Stimulated activated CD8-positive, alpha-beta memory T cell treated with anti-CD3 and anti-CD28 coated beads, Interleukin-7, amount 100 ng/mL, for 24 hours (primary cell): Measurements from ENCODE around the gene TAF11L3.
"Not testable (repeated sequence)": the region's sequence is repeated elsewhere in the genome, so short reads cannot be mapped to it uniquely, and the experiment has no call there.

Experiments
- DNase-seq: peaks from one replicate; pipeline ENCODE4 v3.0.0-alpha.2; 2020; ENCODE audit warnings: low read depth

Gene TAF11L3

DNA sequence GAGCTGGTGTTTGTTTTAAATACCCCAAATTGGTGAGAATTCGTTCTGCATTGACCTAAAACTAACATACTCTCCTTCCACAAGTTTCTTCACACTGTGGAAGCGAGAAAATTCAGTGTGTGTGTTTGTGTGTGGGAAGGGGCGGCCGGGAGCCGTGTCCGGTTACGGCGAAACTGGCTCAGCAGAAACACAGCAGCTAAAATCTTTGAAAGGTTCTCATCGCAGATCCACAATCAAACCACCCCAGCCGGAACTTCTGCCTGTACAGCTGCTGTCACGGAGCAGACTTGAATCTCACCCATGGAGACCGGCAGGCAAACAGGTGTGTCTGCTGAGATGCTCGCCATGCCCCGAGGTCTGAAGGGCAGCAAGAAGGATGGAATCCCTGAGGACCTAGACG is at the start of gene TAF11L3:
Gene TAF11L3 (plus strand): TSS at position 301 of the 400 bp plus-strand sequence.
- not testable (repeated sequence) for DNase-seq

DNA sequence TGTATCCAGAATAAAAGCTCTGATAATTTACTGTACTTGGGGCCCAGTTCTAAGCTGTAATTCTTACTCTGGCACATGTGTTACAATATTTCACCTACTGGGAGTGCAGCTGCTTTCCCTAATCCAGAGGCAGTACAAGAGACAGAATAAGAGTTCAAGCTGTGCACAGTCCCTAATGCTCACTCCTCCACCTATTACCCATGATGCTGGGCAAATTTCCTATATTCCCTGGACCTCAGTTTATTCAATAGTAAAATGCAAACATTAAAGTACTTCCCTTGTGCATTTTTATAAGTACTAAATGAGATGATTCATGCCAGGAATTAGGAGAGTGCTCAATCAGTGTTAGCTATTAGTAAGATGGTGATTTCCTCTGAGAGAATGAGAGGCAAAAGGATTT is 48.1 kb upstream of the TAF11L3 start:
- DNase-seq: no peak

DNA sequence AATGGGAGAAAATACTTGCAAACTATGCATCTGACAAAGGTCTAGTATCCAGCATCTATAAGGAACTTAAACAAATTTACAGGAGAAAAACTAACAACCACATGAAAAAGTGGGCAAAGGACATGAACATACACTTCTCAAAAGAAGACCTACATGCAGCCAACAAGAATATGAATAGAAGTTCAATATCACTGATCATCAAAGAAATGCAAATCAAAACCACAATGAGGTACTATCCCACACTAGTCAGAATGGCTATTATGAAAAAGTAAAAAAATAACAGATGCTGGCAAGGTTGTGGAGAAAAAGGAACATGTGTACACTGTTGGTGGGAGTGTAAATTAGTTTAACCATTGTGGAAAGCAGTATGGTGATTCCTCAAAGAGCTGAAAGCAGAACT is 43.1 kb upstream of the TAF11L3 start:
- not testable (repeated sequence) for DNase-seq

DNA sequence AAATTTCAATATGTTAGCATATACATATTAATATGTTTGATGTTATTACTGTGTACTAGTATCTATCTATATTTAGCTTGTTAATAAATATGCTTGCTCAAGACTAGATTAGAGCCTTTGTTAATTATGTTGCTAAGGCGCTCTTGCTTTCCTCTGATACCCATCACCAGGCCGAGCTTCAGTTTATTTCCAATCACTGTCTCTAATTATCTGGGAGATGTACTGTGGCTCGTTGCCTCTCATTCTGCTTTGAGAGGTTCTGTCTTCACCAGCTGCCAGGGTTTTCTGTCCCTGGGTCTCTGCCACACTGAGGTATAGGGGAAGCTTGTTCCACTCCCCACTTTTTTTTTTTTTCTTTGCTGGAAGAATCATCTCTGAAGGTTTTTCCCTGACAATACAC is 41.1 kb upstream of the TAF11L3 start:
- DNase-seq: no peak

DNA sequence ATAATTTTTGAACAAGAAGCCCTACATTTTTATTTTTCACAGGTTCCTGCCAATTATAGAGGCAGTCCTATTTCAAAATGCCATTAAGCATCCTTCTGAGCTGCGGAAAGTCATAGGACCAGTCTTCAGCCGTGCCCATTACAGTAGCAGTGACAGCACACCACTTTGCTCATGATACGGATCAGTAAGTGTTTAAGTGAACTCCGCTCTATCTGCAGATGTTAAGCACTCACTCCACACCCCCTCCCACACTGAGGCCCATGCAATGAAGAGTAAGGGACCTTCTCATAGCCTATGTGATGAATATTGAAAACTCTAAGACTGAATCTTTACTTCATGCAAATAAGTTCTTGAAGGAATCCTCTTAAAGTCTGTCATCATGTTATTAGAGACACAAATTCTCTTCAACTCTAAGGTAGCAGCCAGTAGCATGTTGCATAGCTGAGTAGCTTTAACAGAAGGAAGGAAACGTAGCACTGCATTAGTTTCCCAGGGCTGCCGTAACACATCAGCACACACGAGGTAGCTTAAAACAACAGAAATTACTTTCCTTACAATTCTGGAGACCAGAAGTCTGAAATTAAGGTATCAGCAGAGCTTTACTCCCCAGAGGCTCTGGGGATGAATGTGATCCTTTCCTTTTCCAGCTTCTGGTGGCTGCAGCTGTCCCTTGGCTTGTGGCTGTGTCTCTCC is 40.4 kb upstream of the TAF11L3 start:
- no peak for DNase-seq

DNA sequence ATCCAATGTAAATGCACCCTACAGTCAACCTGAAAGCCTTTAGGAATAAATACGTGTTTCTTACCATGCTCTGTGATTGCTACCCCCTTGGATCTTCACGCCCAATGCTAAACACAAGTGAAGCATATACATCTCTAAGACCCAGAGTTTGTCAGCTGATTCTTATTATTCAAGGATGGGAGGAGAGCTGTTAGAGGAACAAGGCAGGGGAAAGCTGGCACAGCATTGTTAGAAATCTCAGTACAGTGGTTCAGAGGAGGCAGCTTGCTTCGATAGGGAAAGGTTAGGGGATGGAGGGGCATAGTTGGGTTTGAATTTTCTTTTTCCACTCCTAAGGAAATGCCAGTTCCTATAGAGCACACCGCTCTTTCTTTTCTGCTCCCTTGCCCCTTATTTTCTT is 36.8 kb upstream of the TAF11L3 start:
- DNase-seq: no peak

DNA sequence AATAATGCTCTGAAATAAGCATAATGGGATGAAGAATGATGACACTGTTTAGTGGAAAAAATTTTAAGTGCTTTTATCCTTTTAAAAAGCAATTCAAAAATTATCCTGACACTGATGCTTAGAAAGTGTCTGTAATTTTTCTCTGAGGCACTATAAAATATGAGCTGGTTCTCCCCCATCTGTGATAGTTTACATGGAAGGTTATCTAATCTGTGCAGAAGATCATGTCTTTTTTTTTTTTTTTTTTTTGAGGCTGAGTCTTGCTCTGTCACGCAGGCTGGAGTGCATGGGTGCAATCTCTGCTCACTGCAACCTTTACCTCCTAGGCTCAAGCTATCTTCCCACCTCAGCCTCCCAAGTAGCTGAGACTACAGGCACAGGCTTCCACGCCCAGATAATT is 35.4 kb upstream of the TAF11L3 start:
- DNase-seq: no peak

DNA sequence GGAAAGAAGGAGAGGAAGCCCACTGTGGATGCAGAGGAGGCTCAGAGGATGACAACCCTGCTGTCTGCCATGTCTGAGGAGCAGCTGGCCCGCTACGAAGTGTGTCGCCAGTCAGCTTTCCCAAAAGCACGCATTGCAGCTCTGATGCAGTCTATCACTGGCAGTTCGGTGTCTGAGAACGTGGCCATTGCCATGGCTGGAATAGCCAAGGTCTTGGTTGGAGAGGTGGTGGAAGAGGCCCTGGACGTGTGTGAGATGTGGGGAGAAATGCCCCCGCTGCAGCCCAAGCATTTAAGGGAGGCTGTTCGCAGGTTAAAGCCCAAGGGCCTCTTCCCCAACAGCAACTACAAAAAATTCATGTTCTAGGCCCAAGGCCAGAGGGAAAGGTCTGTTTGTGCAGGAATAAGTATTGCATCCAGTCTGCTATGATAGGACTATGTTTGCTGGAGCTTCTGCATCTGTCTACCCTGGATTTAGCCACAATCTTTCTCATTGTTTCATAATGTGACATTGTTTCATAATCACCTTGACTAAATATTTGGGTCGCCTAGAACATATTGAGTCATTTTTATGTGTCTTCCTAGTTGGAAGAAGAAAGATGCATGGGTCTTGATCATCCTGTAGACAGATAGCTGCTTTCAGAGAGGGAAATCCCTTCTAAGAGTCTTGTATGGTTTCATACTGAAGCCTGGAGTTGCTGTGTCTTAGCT is 31.5 kb upstream of the TAF11L3 start:
- DNase-seq: not testable (repeated sequence)

DNA sequence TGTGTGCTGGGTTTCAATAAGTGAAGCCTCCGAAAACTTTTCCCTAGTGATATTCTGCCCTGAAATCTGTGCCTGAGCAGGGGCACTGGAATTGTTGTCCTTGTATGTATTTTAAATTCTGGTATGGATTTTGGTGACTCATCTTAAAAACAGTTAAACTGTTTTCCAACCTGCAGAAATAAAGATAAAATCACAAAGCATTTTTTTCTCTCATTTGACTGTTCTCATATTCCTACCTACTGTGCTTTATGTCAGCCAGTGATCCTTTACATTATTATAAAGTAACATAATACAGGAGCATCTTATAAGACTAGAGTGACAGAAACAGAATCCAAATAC is 31.0 kb upstream of the TAF11L3 start:
- DNase-seq: no peak

DNA sequence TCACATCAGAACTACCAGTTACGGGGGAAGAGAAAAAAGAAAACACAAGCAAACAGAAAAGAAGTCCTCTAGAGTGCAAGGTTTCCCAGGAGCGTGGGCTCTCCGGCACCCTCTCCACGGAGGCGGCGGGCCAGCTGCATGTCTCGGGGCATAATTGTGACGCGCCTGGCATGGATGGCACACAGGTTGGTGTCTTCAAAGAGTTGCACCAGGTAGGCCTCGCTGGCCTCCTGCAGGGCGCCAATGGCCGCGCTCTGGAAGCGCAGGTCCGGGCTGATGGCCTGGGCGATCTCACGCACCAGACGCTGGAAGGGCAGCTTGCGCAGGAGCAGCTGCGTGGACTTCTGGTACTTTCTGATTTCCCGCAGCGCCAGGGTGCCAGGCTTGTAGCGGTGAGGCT is 26.9 kb upstream of the TAF11L3 start:
- not testable (repeated sequence) for DNase-seq

DNA sequence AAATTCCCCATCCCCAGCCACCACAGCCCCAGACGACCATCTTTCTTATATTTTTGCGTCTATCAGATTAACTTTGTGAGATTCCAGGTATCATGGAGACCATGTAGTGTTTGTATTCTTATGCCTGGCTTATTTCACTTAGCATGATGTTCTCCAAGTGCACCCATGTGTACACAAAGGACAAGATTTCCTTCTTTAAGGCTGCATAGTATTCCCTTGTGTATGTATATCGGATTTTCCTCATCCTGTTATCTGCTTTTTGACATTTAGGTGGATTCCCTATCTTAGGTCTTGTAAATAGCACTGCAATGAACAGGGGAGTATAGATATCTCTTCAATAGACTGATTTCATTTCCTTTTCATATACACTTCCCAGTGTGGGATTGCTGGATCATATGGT is 25.4 kb upstream of the TAF11L3 start:
- DNase-seq: no peak

DNA sequence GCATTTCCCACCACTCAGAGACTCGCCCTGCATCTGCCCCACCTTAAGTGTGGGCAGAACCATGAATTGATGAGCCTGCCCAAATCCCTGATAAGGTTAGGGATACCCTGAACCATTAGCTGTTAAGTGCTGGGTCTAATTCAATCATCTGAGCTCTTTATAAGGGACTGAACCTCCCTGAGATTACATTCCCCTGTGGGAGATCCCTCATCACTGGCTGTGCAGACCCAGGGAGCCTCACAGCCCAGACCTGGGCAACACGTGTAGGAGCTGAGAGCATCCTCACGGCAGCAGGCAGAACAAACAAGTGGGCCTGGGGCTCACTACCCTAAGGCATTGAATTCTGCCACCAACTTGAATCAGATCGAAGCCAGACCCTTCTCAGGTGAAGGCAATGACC is 20.7 kb upstream of the TAF11L3 start:
- DNase-seq: no peak

DNA sequence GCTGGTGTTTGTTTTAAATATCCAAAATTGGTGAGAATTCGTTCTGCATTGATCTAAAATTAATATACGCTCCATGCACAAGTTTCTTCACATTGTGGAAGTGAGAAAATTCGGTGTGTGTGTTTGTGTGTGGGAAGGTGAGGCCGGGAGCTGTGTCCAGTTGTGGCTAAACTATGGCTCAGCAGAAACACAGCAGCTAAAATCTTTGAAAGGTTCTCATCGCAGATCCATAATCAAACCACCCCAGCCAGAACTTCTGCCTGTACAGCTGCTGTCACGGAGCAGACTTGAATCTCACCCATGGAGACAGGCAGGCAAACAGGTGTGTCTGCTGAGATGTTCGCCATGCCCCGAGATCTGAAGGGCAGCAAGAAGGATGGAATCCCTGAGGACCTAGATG is 20.2 kb upstream of the TAF11L3 start, which contains the start of gene TAF11L2:
Gene TAF11L2 (plus strand): TSS at position 301 of the 400 bp plus-strand sequence.
- DNase-seq: not testable (repeated sequence)

DNA sequence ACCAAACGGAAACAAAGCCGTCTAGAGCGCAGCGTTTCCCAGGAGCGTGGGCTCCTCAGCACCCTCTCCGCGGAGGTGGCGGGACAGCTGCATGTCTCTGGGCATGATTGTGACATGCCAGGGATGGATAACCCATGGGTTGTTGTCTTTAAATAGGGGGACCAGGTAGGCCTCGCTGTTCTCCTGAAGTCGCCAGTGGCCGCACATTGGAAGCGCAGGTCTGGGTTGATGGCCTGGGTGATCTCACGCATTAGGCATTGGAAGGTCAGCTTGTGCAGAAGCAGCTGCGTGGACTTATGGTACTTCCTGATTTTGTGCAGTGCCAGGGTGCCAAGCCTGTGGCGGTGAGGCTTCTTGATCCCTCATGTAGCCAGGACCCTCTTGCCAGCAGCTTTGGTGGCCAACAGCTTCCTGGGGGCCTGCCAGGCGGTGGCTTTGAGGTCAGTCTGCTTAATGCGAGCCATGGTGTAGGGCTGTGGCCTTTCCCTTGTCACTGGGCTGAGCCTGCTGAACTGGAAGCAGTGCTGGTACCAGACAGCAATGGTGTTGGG is 6.3 kb upstream of the TAF11L3 start:
- DNase-seq: no peak

DNA sequence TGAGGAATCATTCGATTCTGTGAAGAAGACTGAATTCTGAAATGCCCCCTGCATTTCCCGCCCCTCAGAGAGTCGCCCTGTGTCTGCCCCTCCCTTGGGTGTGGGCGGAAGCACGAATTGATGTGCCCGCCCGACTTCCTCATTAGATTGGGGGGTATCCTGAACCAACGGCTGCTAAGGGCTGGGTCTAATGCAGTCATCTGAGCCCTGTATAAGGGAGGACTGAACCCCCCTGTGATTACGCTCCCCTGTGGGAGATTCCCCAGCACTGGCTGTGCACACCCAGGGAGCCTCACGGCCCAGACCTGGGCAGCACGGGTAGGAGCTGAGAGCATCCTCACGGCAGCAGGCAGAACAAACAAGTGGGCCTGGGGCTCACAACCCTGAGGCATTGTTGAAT is 641 bp upstream of the TAF11L3 start:
- DNase-seq: not testable (repeated sequence)

DNA sequence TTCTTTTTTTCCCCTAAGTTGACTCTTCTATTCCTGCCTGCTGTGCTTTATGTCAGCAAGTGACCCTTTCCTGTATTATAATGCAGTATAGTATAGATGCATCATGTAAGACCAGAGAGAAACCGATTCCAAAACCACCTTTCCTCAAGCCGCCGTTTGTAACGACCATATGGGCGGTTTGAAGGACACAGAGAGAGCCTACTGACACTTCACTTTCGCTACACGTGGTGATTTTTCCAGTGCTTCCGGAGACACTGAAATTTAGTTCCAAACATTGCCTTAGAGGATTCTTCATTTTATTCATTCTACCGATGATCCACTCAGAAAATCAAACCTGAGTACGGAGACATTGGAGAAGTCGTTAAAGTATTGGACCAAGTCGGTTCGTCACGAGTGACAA is 1.3 kb downstream of the TAF11L3 start:
- DNase-seq: not testable (repeated sequence)

DNA sequence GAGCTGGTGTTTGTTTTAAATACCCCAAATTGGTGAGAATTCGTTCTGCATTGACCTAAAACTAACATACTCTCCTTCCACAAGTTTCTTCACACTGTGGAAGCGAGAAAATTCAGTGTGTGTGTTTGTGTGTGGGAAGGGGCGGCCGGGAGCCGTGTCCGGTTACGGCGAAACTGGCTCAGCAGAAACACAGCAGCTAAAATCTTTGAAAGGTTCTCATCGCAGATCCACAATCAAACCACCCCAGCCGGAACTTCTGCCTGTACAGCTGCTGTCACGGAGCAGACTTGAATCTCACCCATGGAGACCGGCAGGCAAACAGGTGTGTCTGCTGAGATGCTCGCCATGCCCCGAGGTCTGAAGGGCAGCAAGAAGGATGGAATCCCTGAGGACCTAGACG is 3.3 kb downstream of the TAF11L3 start, which contains the start of gene TAF11L4:
Gene TAF11L4 (plus strand): TSS at position 301 of the 400 bp plus-strand sequence.
- DNase-seq: not testable (repeated sequence)

DNA sequence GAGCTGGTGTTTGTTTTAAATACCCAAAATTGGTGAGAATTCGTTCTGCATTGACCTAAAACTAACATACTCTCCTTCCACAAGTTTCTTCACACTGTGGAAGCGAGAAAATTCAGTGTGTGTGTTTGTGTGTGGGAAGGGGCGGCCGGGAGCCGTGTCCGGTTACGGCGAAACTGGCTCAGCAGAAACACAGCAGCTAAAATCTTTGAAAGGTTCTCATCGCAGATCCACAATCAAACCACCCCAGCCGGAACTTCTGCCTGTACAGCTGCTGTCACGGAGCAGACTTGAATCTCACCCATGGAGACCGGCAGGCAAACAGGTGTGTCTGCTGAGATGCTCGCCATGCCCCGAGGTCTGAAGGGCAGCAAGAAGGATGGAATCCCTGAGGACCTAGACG is 6.8 kb downstream of the TAF11L3 start, which contains the start of gene TAF11L5:
Gene TAF11L5 (plus strand): TSS at position 301 of the 400 bp plus-strand sequence.
- not testable (repeated sequence) for DNase-seq

DNA sequence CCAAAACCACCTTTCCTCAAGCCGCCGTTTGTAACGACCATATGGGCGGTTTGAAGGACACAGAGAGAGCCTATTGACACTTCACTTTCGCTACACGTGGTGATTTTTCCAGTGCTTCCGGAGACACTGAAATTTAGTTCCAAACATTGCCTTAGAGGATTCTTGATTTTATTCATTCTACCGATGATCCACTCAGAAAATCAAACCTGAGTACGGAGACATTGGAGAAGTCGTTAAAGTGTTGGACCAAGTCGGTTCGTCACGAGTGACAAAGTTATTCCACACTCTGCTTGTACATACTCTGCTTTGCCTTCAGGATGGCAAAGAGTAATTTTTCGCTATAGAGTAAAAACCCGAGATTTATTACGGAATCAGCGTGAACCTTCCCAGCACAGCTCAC is 8.3 kb downstream of the TAF11L3 start:
- DNase-seq: not testable (repeated sequence)

DNA sequence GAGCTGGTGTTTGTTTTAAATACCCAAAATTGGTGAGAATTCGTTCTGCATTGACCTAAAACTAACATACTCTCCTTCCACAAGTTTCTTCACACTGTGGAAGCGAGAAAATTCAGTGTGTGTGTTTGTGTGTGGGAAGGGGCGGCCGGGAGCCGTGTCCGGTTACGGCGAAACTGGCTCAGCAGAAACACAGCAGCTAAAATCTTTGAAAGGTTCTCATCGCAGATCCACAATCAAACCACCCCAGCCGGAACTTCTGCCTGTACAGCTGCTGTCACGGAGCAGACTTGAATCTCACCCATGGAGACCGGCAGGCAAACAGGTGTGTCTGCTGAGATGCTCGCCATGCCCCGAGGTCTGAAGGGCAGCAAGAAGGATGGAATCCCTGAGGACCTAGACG is 10.2 kb downstream of the TAF11L3 start, which contains the start of gene TAF11L6:
Gene TAF11L6 (plus strand): TSS at position 301 of the 400 bp plus-strand sequence.
- DNase-seq: not testable (repeated sequence)
